HFFc6 (cell line): ENCODE results near the gene ABHD13. TPM values are rescaled to one million over a fixed set of nuclear protein-coding genes. Genes with fewer than 3 reads are reported as not detected.

Source experiments
- DNase-seq: peaks from one replicate; pipeline ENCODE4 v3.0.0-alpha.2; 2018
- H3K27ac Mint-ChIP-seq: 2 replicates; pipeline ENCODE4 v1.8.0; 2020; ENCODE audit warnings: mild to moderate bottlenecking, mixed read lengths
- H3K27me3 Mint-ChIP-seq: 2 replicates; pipeline ENCODE4 v1.8.0; 2021; ENCODE audit warnings: mild to moderate bottlenecking, moderate library complexity, mixed read lengths; ENCODE audit not compliant: insufficient read depth
- H3K36me3 Mint-ChIP-seq: 2 replicates; pipeline ENCODE4 v1.8.0; 2021; ENCODE audit warnings: low read depth, mixed read lengths
- H3K4me1 Mint-ChIP-seq: 2 replicates; pipeline ENCODE4 v1.8.0; 2020; ENCODE audit warnings: low read depth, mixed read lengths
- H3K4me3 Mint-ChIP-seq: 2 replicates; pipeline ENCODE4 v1.8.0; 2020; ENCODE audit warnings: mild to moderate bottlenecking, moderate library complexity, mixed read lengths
- H3K9me3 Mint-ChIP-seq: 2 replicates; pipeline ENCODE4 v1.8.0; 2020; ENCODE audit warnings: mild to moderate bottlenecking, mixed read lengths
- total RNA-seq, 6 experiments: library from RNA; stranded (reverse); fragmentation: NEBNext Ultra II Directional; extraction: Animal tissue kit (Norgen Biotek cat#: 25700); gene quantifications; 2 replicates in 1 of 6; 3 replicates in 5 of 6; pipeline ENCODE4 v1.2.3, GENCODE V29; 2021
- TF ChIP-seq, protein P1 (sequence below): fragments of 200-600 bp; sonication (generic); IDR thresholded peaks from 2 replicates; pipeline ENCODE4 v1.5.0; 2021; ENCODE audit warnings: antibody characterized with exemption, mild to moderate bottlenecking

The ABHD13 gene
- total RNA-seq, 6 experiments from 2014 or later: 5.0 to 6.6 (median 6.3) TPM

DNA sequence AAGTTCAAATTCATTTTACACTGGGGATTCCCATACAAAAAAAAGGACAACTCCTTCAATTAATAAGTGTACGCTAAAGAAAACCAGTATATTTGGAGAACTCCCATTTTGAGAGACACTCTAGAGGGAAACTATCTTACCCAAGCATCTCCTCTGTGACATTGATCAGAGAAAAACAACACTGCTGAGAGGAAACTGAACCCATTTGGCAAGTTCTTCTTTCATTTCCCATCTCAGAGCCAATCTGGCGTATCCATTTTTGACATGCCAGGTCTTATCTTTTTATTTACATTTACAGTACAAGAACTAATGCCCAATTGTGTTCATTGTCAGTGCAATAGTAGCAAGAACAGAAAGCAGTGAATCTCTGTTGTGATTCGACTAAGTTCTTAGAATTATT is 33.0 kb upstream of the ABHD13 start:
- DNase-seq: no peak
- TF ChIP-seq, protein P1, sequence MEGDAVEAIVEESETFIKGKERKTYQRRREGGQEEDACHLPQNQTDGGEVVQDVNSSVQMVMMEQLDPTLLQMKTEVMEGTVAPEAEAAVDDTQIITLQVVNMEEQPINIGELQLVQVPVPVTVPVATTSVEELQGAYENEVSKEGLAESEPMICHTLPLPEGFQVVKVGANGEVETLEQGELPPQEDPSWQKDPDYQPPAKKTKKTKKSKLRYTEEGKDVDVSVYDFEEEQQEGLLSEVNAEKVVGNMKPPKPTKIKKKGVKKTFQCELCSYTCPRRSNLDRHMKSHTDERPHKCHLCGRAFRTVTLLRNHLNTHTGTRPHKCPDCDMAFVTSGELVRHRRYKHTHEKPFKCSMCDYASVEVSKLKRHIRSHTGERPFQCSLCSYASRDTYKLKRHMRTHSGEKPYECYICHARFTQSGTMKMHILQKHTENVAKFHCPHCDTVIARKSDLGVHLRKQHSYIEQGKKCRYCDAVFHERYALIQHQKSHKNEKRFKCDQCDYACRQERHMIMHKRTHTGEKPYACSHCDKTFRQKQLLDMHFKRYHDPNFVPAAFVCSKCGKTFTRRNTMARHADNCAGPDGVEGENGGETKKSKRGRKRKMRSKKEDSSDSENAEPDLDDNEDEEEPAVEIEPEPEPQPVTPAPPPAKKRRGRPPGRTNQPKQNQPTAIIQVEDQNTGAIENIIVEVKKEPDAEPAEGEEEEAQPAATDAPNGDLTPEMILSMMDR: no peak
- H3K9me3 Mint-ChIP-seq: no peaks in the 10 kb centered on the region
- H3K27me3 Mint-ChIP-seq: peaks cover 1% of the 10 kb centered on the region; the same call in 1 of the 2 replicates
- no peaks in the 10 kb centered on the region for H3K36me3 Mint-ChIP-seq
- H3K4me3 Mint-ChIP-seq: no peak overlapping the region
- no peaks in the 10 kb centered on the region for H3K4me1 Mint-ChIP-seq
- no peak overlapping the region for H3K27ac Mint-ChIP-seq

DNA sequence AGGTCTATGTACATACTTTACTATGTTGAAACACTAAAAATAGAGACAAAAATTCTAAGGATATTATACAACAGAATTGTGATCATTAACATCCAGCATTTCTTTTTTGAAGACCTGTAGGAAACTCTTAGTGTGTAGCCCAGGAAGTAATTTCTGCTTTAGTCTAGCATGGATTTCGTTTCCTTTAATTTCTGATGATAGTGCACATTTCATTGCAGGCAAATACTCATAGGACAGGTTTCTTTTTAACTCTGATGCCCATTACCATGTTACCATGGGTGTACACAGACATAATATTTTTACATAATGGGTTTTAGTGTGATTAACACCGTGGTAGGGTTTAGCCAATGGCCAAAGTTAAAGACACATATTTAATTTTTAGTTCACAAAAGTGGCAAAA is 29.9 kb upstream of the ABHD13 start:
- Mint-ChIP-seq H3K27me3 (no peaks in the 10 kb centered on the region; the same call in 1 of the 2 replicates), H3K4me3 (no peak overlapping the region)
- TF ChIP-seq, protein P1: no peak

DNA sequence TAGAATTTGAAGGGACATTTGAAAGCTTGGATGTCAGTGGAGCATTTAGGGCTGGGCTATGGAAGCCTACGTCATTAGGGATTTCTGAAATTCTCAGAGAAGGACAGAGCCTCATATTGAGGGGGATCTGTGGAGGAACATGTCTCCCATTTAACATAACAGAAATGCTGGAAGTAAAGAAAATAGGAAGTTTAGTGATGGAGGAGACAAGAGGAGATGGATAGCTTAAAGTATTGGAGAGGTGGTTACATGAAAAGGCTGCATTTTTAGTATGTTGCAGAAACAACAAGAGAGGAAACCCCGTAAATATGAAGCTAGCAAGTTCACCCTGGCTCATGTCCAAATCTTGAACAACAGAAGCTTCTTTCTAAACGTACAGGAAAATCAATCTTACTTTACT is 27.3 kb upstream of the ABHD13 start:
- TF ChIP-seq, protein P1: no peak
- Mint-ChIP-seq H3K9me3 (peaks cover 7% of the 10 kb centered on the region; the same call in 1 of the 2 replicates), H3K4me1 (no peaks in the 10 kb centered on the region), H3K36me3 (0 out of 2 replicates have a peak, but pooled peaks cover 4% of the 10 kb centered on the region), H3K27ac (no peak overlapping the region), H3K4me3 (no peak overlapping the region), H3K27me3 (peaks cover 2% of the 10 kb centered on the region; the same call in 1 of the 2 replicates)
- DNase-seq: no peak

More for the DNA sequence above, 29.9 kb upstream of the ABHD13 start:
- Mint-ChIP-seq H3K4me1 (no peaks in the 10 kb centered on the region), H3K27ac (no peak overlapping the region), H3K36me3 (no peaks in the 10 kb centered on the region), H3K9me3 (no peaks in the 10 kb centered on the region)
- no peak for DNase-seq

DNA sequence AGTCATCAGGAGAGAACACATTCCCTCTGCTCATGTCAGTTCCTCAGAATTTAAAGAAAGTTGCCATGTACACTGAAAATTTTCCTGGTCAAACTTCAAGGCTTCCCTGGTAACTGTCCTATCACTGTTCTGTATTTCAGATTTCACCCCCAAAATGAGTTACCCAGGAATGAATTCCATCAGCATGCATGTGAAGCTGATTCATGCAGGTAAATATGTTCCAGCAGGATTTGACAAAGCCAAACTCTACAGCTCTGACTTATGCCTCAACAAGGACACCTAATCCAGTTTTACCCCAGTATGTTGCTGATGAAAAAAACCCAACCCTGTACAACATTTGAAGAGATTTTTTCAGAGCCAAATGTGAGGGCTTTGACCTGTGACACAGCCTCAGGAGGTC is 24.4 kb upstream of the ABHD13 start:
- H3K27ac Mint-ChIP-seq: no peak overlapping the region
- DNase-seq: no peak
- H3K9me3 Mint-ChIP-seq: peaks cover 7% of the 10 kb centered on the region; the same call in 1 of the 2 replicates
- no peak overlapping the region for H3K4me3 Mint-ChIP-seq
- H3K4me1 Mint-ChIP-seq: no peaks in the 10 kb centered on the region
- 0 out of 2 replicates have a peak, but pooled peaks cover 4% of the 10 kb centered on the region for H3K36me3 Mint-ChIP-seq
- H3K27me3 Mint-ChIP-seq: peaks cover 2% of the 10 kb centered on the region; the same call in 1 of the 2 replicates
- TF ChIP-seq, protein P1: no peak

DNA sequence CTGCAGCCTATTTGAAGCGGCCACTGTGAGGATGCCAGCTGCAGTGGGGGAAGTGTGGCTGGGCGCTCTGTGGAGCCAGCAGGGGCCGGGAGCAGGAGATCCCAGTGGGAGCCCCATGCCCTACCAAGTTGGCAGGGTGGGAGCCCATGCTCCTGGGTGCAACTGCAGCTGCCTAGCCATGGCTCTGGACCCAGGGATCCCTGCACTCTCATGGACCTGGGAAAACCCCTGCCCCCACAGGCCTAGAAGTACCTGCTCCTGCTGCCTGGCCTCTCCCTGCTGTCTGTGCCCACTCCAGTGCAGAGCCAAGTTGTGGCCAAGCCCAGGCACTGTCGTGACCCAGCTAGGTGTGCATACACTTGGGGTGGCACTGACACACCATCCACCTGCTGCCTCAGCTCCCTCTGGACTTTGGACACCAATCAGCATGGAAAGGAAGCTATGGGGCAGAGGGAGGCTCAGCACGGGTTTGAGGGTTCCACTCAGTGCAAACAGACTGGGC is 23.7 kb upstream of the ABHD13 start:
- no peak overlapping the region for H3K27ac Mint-ChIP-seq
- no peak overlapping the region for H3K4me3 Mint-ChIP-seq
- 0 out of 2 replicates have a peak, but pooled peaks cover 4% of the 10 kb centered on the region for H3K36me3 Mint-ChIP-seq
- H3K9me3 Mint-ChIP-seq: peaks cover 7% of the 10 kb centered on the region; the same call in 1 of the 2 replicates
- DNase-seq: no peak
- H3K27me3 Mint-ChIP-seq: peaks cover 2% of the 10 kb centered on the region; the same call in 1 of the 2 replicates
- no peaks in the 10 kb centered on the region for H3K4me1 Mint-ChIP-seq
- TF ChIP-seq, protein P1: no peak
